ENCODE measurements around the gene MYO3B.

The MYO3B gene

DNA sequence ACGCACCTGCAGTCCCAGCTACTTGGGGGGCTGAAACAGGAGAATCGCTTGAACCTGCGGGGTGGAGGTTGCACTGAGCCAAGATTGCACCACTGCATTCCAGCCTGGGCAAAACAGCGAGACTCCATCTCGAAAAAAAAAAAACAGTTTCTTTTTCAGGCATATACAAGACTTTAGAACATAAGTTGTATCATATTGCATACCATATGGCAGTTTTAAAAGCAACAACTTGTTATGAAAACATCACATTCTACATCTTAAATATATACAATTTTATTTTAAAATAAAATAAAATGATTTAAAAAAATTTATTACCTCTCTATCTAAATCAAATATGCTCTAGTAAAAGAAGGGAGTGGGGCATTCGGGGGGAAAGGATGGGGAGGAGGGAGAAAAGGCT is 497.8 kb downstream of the MYO3B start:
- H3K4me2 ChIP-seq (ENCODE audit: low read depth, low read length, poor library complexity, severe bottlenecking): no peak overlapping the region
- no peak overlapping the region for H3K9ac ChIP-seq (ENCODE audit: low read length)
- no peak overlapping the region for H3K27ac ChIP-seq (ENCODE audit: low read depth, low read length)
- no peak overlapping the region for H2AFZ ChIP-seq (ENCODE audit: low read depth, low read length, severe bottlenecking)
- H4K20me1 ChIP-seq (ENCODE audit: low read depth, low read length): no peaks in the 10 kb centered on the region
- H3F3A ChIP-seq (ENCODE audit: insufficient read depth): no peaks in the 10 kb centered on the region
- H3K79me2 ChIP-seq (ENCODE audit: insufficient read depth, low read length): no peaks in the 10 kb centered on the region
- H3K36me3 ChIP-seq (ENCODE audit: low read length): no peaks in the 10 kb centered on the region
- H3K9me3 ChIP-seq (ENCODE audit: insufficient read depth, low read length): no peaks in the 10 kb centered on the region
- TF ChIP-seq, protein P1, sequence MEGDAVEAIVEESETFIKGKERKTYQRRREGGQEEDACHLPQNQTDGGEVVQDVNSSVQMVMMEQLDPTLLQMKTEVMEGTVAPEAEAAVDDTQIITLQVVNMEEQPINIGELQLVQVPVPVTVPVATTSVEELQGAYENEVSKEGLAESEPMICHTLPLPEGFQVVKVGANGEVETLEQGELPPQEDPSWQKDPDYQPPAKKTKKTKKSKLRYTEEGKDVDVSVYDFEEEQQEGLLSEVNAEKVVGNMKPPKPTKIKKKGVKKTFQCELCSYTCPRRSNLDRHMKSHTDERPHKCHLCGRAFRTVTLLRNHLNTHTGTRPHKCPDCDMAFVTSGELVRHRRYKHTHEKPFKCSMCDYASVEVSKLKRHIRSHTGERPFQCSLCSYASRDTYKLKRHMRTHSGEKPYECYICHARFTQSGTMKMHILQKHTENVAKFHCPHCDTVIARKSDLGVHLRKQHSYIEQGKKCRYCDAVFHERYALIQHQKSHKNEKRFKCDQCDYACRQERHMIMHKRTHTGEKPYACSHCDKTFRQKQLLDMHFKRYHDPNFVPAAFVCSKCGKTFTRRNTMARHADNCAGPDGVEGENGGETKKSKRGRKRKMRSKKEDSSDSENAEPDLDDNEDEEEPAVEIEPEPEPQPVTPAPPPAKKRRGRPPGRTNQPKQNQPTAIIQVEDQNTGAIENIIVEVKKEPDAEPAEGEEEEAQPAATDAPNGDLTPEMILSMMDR (IDR thresholded peaks at IDR 0.05; ENCODE audit: insufficient read depth, low read length, poor library complexity, severe bottlenecking): no peak
- no peak for TF ChIP-seq EZH2phosphoT487 (conservative IDR thresholded peaks at IDR 0.05; ENCODE audit: low read length)
- H3K9me2 ChIP-seq (replicated peaks; ENCODE audit: insufficient read depth, low read length): no peaks in the 10 kb centered on the region
- H3K27me3 ChIP-seq (ENCODE audit: low read length): no peaks in the 10 kb centered on the region
- no peak overlapping the region for H3K4me3 ChIP-seq (ENCODE audit: insufficient read depth, low read length, poor library complexity, severe bottlenecking)

DNA sequence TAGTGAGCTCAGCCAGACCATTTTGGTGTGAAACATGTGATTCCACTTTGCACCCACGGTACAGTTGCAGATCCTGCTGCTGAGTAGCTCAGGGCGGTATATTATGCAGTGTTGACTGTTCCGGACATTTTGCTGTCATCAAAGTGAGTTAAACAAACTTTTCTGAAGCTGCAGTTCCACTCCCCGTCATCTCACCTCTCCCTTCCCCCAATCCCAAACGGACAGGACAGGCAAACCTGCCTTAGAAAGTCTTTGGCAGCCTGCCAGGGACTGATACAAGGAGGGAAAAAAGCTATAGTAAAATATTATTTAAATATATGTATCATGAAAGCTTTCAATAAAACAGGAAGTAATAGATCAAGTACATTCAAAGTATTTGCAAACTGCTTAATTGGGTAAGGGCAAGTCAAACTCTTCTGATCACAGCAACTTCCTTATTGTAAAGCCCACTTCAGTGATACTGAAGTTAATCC is 501.7 kb downstream of the MYO3B start:
- Histone ChIP-seq H3K36me3 (ENCODE audit: low read length) (no peaks in the 10 kb centered on the region), H4K20me1 (ENCODE audit: low read depth, low read length) (no peaks in the 10 kb centered on the region), H3K9me3 (ENCODE audit: insufficient read depth, low read length) (no peaks in the 10 kb centered on the region), H3F3A (ENCODE audit: insufficient read depth) (no peaks in the 10 kb centered on the region), H3K27me3 (ENCODE audit: low read length) (no peaks in the 10 kb centered on the region), H3K4me3 (ENCODE audit: insufficient read depth, low read length, poor library complexity, severe bottlenecking) (no peak overlapping the region), H3K9ac (ENCODE audit: low read length) (no peak overlapping the region), H3K9me2 (replicated peaks; ENCODE audit: insufficient read depth, low read length) (no peaks in the 10 kb centered on the region), H3K79me2 (ENCODE audit: insufficient read depth, low read length) (no peaks in the 10 kb centered on the region), H2AFZ (ENCODE audit: low read depth, low read length, severe bottlenecking) (no peak overlapping the region), H3K4me2 (ENCODE audit: low read depth, low read length, poor library complexity, severe bottlenecking) (no peak overlapping the region), H3K27ac (ENCODE audit: low read depth, low read length) (no peak overlapping the region)
- TF ChIP-seq, protein P1 (IDR thresholded peaks at IDR 0.05; ENCODE audit: insufficient read depth, low read length, poor library complexity, severe bottlenecking): no peak
- TF ChIP-seq EZH2phosphoT487 (conservative IDR thresholded peaks at IDR 0.05; ENCODE audit: low read length): no peak

DNA sequence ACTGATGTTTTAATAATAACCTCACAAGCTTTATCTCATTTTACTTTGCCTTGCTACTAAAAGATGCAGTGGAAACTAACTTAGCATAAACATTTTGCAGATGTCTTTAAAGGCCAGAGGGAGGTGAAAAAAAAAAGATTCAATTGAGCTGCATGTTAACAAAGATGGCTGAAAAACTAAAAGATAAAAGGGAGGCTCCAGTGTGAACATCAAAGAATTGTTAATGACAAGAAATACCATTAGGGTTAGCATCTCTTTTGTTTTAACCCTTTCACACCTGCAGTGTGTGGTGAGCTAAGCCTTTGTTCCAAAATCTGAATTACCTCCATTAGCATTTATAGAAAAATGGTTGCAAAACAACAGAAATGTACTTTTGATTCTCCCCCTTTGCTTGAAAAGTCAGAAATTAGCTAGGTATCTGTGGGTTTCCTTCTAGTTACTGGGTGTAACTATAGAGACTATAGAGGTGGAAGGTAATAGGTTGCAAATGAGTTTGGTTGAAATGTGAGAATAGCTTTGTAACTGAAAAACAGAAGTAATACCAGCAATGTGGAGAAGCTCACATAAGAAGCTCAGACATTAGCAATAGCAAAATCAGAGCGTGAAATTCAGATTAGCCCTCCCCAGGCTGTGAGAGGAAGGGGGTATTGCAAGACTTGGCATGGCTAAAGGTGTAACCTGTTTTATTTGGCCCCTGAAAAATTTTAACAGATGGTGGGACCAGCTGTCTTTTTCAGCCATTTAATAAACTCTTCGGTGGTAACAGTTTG is 502.4 kb downstream of the MYO3B start:
- Histone ChIP-seq H3K9me3 (ENCODE audit: insufficient read depth, low read length) (no peaks in the 10 kb centered on the region), H3K27ac (ENCODE audit: low read depth, low read length) (no peak overlapping the region), H3K27me3 (ENCODE audit: low read length) (no peaks in the 10 kb centered on the region), H3K4me2 (ENCODE audit: low read depth, low read length, poor library complexity, severe bottlenecking) (no peak overlapping the region), H3K79me2 (ENCODE audit: insufficient read depth, low read length) (no peaks in the 10 kb centered on the region), H3F3A (ENCODE audit: insufficient read depth) (no peaks in the 10 kb centered on the region), H3K4me3 (ENCODE audit: insufficient read depth, low read length, poor library complexity, severe bottlenecking) (no peak overlapping the region), H3K36me3 (ENCODE audit: low read length) (no peaks in the 10 kb centered on the region), H4K20me1 (ENCODE audit: low read depth, low read length) (no peaks in the 10 kb centered on the region), H3K9ac (ENCODE audit: low read length) (no peak overlapping the region), H2AFZ (ENCODE audit: low read depth, low read length, severe bottlenecking) (no peak overlapping the region), H3K9me2 (replicated peaks; ENCODE audit: insufficient read depth, low read length) (no peaks in the 10 kb centered on the region)
- TF ChIP-seq, protein P1 (IDR thresholded peaks at IDR 0.05; ENCODE audit: insufficient read depth, low read length, poor library complexity, severe bottlenecking): no peak
- TF ChIP-seq EZH2phosphoT487 (conservative IDR thresholded peaks at IDR 0.05; ENCODE audit: low read length): 0 out of 2 replicates have a peak, but pooled peaks have one; percentile 38

All from SU-DHL-6 (cell line).